HG02943 (cell line): Measurements from ENCODE around the gene LPCAT1.
"Not testable (repeated sequence)": the region's sequence is repeated elsewhere in the genome, so short reads cannot be mapped to it uniquely, and the experiment has no call there.

Source experiments
- ATAC-seq: cut with Tn5 transposase; IDR thresholded peaks from one replicate; pipeline ENCODE4 v1.9.1; 2021; ENCODE audit warnings: mild to moderate bottlenecking, low read depth, moderate library complexity; ENCODE audit not compliant: unreplicated experiment

Gene LPCAT1

DNA sequence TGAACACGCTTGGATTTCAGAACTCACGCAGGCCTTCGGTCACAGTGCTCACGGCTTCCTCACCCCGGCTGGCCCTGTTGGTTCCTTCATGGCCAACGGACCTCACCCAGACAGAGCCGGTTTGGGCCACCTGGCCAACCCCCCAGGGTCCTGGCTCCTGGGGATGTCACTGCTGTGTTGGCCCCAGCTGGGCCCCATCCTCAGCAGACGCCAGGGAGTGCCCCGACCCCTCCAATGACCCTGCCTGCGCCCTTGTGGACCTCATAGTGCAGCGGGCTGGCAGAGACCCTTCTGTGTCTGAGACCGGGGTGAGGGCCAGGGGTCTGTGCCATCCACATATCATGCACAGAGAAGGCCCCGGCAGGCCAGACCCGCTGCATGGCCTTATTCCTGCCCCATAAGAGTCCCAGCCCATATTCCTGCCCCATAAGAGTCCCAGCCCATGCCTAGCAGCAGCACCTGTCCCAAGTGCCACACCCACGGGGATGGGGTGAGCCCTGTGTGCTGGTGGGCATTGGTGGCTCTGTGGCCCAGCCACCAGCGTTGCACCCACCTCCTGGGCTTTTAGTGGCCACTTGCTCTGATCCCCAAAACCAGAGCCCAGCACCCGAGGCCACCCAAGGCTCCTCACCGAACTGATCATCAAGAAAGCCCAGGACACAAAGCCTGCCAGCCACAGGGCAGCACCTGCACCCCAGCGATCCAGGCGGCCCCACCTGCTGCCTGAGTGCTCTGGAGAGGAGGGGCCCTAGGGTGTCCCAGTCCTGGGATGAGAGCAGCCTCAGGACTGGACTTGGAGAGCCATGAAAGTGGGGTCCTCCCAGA, 1.3 kb upstream of the LPCAT1 start:
- no peak for ATAC-seq

GRCh38 chr5:1524481-1524798, 680 bp upstream of the LPCAT1 start:
- ATAC-seq: no peak

DNA sequence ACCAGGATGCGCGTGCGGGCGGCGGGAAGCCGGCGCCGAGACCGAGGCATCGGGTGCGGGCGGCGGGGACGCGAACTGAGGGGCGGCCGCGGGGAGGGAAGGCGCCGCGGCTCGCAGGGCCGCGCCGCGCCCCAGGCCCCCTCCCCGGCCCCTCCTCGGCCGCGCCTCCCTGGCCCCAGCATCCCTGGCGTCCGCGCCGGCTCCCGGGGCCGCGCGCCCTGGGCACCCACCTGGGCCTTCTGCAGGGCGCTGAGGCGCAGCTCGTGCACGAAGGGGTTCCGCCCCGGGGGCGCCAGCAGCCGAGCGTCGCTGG, 324 bp downstream of the LPCAT1 start:
- ATAC-seq: peak; percentile 8

GRCh38 chr5:1522601-1523479, 920 bp downstream of the LPCAT1 start:
- no peak for ATAC-seq

DNA sequence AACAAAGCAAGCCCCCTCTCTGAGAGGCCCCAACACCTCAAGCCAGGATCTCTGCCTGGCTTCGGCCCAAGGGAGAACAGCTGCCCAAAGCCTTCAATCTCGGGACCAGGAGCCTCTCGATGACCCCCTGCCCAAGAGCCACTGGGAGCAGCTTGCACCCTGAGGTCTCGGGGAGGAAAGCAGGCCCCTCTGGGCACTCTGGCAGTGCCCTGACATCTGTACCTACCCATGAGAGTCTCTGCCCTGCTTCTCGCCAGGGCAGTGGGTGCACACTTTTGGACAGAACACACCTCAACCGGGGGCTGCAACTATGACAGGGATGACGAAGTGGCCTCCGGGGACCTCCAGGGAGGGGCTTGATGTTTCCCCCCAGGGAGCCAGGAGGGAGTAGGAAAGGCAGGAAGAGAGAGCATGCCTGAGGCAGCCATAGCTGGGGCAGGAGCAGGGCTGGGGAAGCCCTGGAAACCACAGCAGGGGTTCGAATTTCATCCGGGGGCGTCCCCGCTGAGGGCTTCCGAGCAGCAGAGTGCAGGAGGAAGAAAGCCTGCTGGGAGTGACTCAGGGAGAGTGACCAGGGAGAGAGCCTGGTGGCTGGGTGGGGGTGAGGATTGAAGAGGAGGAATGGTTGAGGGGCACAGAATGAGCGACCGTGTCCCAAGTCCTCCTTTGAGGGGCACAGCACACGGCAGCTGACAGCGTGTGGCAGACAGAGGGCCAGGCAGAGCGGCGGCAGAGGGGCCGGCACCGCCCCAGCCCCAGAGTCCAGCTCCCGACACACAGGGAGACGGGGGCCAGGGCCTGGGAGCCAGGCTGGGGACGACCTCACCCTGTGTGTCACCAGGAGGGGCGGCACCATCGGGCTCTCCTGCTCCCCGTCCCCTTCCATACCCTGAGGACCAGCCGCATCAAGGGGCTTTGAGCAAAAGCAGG, 1.8 kb downstream of the LPCAT1 start:
- ATAC-seq: no peak

GRCh38 chr5:1520791-1521453, 2.8 kb downstream of the LPCAT1 start:
- no peak for ATAC-seq

DNA sequence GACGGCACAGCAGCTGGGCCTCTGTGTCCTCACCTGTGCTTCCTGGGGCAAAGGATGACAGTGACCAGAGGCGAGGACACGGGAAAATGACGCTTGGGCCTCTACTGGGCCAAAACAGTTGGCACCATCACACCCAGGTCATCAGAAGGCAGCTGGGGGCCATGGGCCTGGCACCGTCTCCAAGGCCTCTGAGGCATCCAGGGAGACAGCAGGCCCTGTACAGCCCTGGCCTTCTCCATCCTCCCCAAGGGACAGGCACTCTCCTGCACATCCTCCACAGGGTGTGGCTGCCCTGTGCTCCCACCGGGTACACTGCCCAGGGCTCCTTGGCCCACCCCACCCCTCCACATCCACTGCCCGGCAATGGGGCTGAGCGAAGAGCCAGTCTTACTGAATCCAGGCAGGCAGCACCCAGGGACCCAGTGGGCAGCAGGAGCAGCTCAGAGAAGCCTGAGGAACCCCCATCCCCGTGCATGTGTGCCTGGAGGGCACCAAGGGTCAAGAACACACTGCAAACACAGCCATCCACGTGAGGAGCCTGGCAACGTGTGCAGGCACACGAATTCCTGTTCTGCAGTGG, 4.0 kb downstream of the LPCAT1 start:
- ATAC-seq: no peak

DNA sequence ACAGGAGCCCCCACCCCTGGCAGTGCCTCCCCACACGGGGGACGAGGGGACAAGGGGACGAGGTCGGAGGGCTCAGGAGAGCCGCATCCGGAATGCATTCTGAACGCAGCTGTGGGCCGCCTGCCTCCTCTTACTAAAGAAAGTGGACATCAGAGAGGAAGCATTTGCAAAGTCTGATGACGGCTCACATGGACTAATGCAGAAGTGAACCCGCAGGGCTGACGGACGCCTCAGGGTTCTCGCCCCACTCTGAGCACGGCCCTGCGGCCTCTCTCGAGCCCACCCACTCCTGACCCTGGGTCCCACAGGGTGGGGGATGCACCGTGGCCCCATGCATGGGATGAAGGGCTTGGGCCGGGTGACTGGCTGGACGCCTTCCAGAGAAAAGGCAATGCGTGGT, 5.9 kb downstream of the LPCAT1 start:
- no peak for ATAC-seq

- no peak for ATAC-seq
These were observed 6.9 kb downstream of the LPCAT1 start for GRCh38 chr5:1516615-1517601.

- no peak for ATAC-seq
These were observed 7.7 kb downstream of the LPCAT1 start for GRCh38 chr5:1515921-1516571.

- ATAC-seq: no peak
These were observed 8.3 kb downstream of the LPCAT1 start for GRCh38 chr5:1515311-1515920.

- not testable (repeated sequence) for ATAC-seq
These were observed 8.9 kb downstream of the LPCAT1 start for GRCh38 chr5:1514819-1515310.

DNA sequence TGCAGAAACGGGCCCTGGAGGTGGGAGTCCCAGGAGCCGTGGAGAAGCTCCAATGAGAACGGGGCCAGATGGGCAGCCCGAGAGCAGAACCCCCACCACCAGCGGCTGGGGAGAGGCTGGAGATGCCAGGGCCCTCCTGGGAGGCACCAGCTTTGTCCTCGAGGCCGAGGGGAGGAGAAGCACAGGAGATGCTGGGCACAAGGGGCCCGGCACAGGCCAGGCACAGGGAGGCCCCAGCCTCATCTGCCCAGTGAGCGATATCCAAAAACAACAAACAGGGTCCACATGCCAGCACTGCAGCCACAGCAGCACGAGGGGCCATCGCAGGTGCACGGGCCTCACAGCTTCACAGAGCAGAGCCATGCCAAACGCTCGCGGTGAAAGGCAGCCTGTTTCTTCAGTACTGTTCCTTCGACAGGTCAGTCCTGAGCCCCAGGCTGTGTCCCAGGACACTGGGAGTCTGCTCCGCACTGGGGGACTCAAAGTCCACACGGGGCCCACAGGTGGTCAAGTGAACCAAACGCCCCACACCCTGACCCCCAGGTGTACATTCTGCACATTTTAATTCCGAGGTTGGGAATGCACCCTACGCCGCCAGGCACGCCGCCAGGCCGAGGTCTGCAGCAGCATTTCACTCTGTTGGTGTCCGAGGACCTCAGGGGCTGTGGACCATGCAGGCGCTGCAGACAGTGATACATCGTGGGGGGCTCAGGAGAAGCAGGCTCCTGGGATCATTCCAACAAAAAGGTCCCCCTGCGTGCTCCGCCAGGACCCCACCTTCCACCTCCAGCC, 9.5 kb downstream of the LPCAT1 start:
- no peak for ATAC-seq

GRCh38 chr5:1513326-1514026, 10.3 kb downstream of the LPCAT1 start:
- ATAC-seq: no peak

DNA sequence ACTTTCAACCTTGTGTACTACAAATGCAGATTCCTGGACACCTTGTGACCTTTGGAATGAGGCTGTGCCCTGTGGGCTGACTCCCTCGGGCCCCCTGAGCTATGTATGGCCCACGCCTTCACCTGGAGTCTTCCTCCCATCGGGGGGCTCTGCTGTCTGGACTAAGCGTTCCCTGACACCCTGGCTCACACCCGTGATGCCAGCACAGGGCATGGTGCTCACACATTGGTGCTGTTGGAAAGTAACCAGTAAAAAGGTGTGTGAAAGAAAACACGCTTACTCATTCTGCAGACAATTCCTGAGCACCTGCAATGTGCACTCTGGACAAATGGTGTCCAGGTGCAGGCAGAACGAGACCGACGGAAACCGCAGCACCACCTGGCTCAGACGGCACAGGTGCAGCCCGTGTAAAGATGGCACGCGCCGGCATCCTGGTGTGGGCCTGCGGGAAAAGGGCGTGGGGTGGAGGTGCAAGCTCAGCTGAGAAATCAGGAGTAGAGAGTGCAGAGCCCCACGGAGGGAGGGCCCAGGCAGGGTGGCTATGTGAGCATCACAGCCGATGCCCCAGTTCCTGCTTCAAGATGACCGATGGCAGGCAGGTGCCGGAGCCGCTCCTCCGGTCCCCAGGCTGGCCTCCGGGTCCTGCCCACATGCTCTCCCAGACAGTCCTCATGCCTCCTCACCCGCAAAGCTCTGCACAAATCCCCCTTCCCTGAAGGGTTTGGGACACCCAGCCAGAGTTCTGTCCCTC, 11.0 kb downstream of the LPCAT1 start:
- ATAC-seq: no peak
